Adrenal gland (tissue), 12 donors: ENCODE data around the gene SAP30BP. TPM values are rescaled to one million over a fixed set of nuclear protein-coding genes. Genes with fewer than 3 reads are reported as not detected.

Source experiments
- DNase-seq, 7 donors: peaks; one replicate each; pipeline ENCODE4 v3.0.0-alpha.2; 2019 to 2020
- H3K27ac ChIP-seq, 5 donors: fragments of 200-600 bp; sonication (generic) in 4 of 5; 1 replicate in 3 of 5; 2 replicates in 2 of 5; pipeline versions ENCODE4 v1.5.1 to v1.8.0; 2016 to 2020; ENCODE audit warnings: mild to moderate bottlenecking in 1 of 5
- H3K27me3 ChIP-seq: fragments of 200-600 bp; 2 replicates; pipeline ENCODE4 v1.8.0; 2021
- H3K36me3 ChIP-seq, 2 donors: fragments of 200-600 bp; replicated peaks in 1 of 2; 1 replicate in 1 of 2; 2 replicates in 1 of 2; pipeline versions ENCODE4 v1.5.1 to v1.8.0; 2018 to 2022
- H3K4me1 ChIP-seq, 2 donors: fragments of 200-600 bp; replicated peaks in 1 of 2; 1 replicate in 1 of 2; 2 replicates in 1 of 2; pipeline versions ENCODE4 v1.5.1 to v1.8.0; 2018 to 2021
- H3K4me3 ChIP-seq, 4 donors: fragments of 200-600 bp; sonication (generic) in 3 of 4; one replicate each; pipeline ENCODE4 v1.5.1; 2016 to 2018
- H3K9me3 ChIP-seq, 3 donors: fragments of 200-600 bp; sonication (generic) in 1 of 3; replicated peaks in 1 of 3; 1 replicate in 2 of 3; 2 replicates in 1 of 3; pipeline versions ENCODE4 v1.5.1 to v1.8.0; 2016 to 2021
- CTCF ChIP-seq, 6 experiments: fragments of 450-650 bp in 4 of 6; fragments of 200-600 bp in 2 of 6; sonication (generic) in 1 of 6; IDR thresholded peaks; 1 replicate in 5 of 6; 2 replicates in 1 of 6; pipeline versions ENCODE4 v1.5.1 to v1.8.0; 2016 to 2021; ENCODE audit warnings: antibody characterized with exemption in 6 of 6, mild to moderate bottlenecking in 2 of 6, moderate library complexity in 1 of 6
- POLR2A ChIP-seq, 2 donors: fragments of 450-650 bp; IDR thresholded peaks; one replicate each; pipeline ENCODE4 v1.6.1; 2017; ENCODE audit warnings: antibody characterized with exemption in 2 of 2, mild to moderate bottlenecking in 2 of 2, moderate library complexity in 1 of 2
- WGBS, 4 donors: extraction: QIAGEN DNeasy Blood & Tissue Kit in 2 of 4; methylation state at CpG; one replicate each; pipeline versions ENCODE4 v1.1.5 to v1.1.7; 2013 to 2017; 5-methylcytosine and 5-hydroxymethylcytosine counted together
- intact Hi-C, 2 donors: fragments of 100-400 bp; cut with DNase I; formaldehyde crosslinking; loops; one replicate each; pipeline versions ENCODE4 v1.14.1 to v1.15.0; 2022 to 2023
- polyA plus RNA-seq, 3 donors: library from polyadenylated mRNA; stranded (reverse); fragments of 200-250 nt in 2 of 3; fragments of 350-450 nt in 1 of 3; fragmentation: Illumina TruSeq in 1 of 3; extraction: RNeasy Lipid Tissue Mini Kit (QIAGEN cat#74804) in 1 of 3; gene quantifications; one replicate each; pipeline ENCODE4 v1.2.3, GENCODE V29; 2013 to 2014
- total RNA-seq, 9 donors: library from RNA; depleted of rRNA in 4 of 9; stranded (reverse); fragments of >200 nt in 4 of 9; fragments of 120-200 nt in 1 of 9; fragmentation: NEBNext Ultra II Directional in 1 of 9; extraction: Animal tissue kit (Norgen Biotek cat#: 25700) in 1 of 9; gene quantifications; one replicate each; pipeline versions ENCODE4 v1.1.0 to v1.2.4, GENCODE V29; 2013 to 2023
- donor health status: healthy with polysubstance abuse.
- donor health status: Bipolar disorder and iron deficiency.
- donor health status: DM: yes; HTN: yes; CAD: no.
- donor health status: DM: no; HTN: no; CAD: no.
- donor health status: DM: no; HTN: no; CAD: no.
- donor health status: DM: yes; HTN: yes; CAD: no.

SAP30BP gene
- total and polyA plus RNA-seq, 12 donors = 45.3 to 130 (median 69.1) TPM

GRCh38 chr17:75661531-75661930, 5.6 kb upstream of the SAP30BP start:
- Histone ChIP-seq H3K9me3 (no peaks in the 10 kb centered on the region), H3K27ac (no peak overlapping the region), H3K36me3 (peaks cover 0 to 27% of the 10 kb centered on the region in 2 donors), H3K4me1 (peaks cover 7 to 9% of the 10 kb centered on the region in 2 donors), H3K27me3 (no peaks in the 10 kb centered on the region), H3K4me3 (no peak overlapping the region)
- no peak for DNase-seq
- intact Hi-C loops = no loop called here
- WGBS, 4 donors = 82 to 92% (median 88%) methylated on average over 4 of the region's 4 CpGs
- TF ChIP-seq CTCF (IDR thresholded peaks at IDR 0.05) (no peak), POLR2A (IDR thresholded peaks at IDR 0.05) (no peak)

GRCh38 chr17:75662511-75662910, 4.6 kb upstream of the SAP30BP start:
- intact Hi-C loops = no loop called here
- TF ChIP-seq POLR2A (IDR thresholded peaks at IDR 0.05) (no peak), CTCF (IDR thresholded peaks at IDR 0.05) (no peak)
- Histone ChIP-seq H3K4me3 (no peak overlapping the region), H3K4me1 (peaks cover 9 to 10% of the 10 kb centered on the region in 2 donors), H3K36me3 (peaks cover 0 to 27% of the 10 kb centered on the region in 2 donors), H3K27me3 (no peaks in the 10 kb centered on the region), H3K27ac (no peak overlapping the region), H3K9me3 (no peaks in the 10 kb centered on the region)
- 92 to 100% (median 95%) methylated on average over 6 to 9 of the region's 9 CpGs for WGBS, 4 donors
- DNase-seq = no peak

- no peak for DNase-seq
- no peaks in the 10 kb centered on the region for H3K9me3 ChIP-seq
- peaks cover 0 to 30% of the 10 kb centered on the region in 2 donors for H3K36me3 ChIP-seq
- WGBS, 4 donors = 78 to 85% (median 83%) methylated on average over 3 of the region's 3 CpGs
- intact Hi-C loops = no loop called here
- TF ChIP-seq POLR2A (IDR thresholded peaks at IDR 0.05) = no peak
- no peak for TF ChIP-seq CTCF (IDR thresholded peaks at IDR 0.05)
- no peak overlapping the region for H3K27ac ChIP-seq
- peaks cover 18 to 22% of the 10 kb centered on the region in 2 donors for H3K4me1 ChIP-seq
- no peak overlapping the region for H3K4me3 ChIP-seq
- no peaks in the 10 kb centered on the region for H3K27me3 ChIP-seq
Observed at GRCh38 chr17:75664099-75664549, 3.0 kb upstream of the SAP30BP start.

GRCh38 chr17:75665981-75666380, 1.2 kb upstream of the SAP30BP start:
- TF ChIP-seq CTCF (IDR thresholded peaks at IDR 0.05) (no peak), POLR2A (IDR thresholded peaks at IDR 0.05) (no peak)
- Histone ChIP-seq H3K4me3 (peak overlapping the region in 1 of 4 donors; percentile 96), H3K27me3 (no peaks in the 10 kb centered on the region), H3K4me1 (peaks cover 18 to 22% of the 10 kb centered on the region in 2 donors), H3K27ac (no peak overlapping the region), H3K9me3 (no peaks in the 10 kb centered on the region), H3K36me3 (peaks cover 0 to 39% of the 10 kb centered on the region in 2 donors)
- no peak for DNase-seq
- 80 to 91% (median 88%) methylated on average over 10 of the region's 10 CpGs for WGBS, 4 donors
- intact Hi-C loops = no loop called here
